T-helper 2 cell (primary cell): ENCODE results near the gene DCAKD.

Experiments used
- DNase-seq, 5 experiments: peaks; one replicate each; pipeline versions ENCODE4 v3.0.0 to v3.0.0-alpha.2; 2012 to 2022
- total RNA-seq, 2 donors: gene quantifications; one replicate each; lab custom pipeline; 2026; lab: John Stamatoyannopoulos, UW

DCAKD gene
- total RNA-seq, result 9.0 to 18.0 reads per million in 2 donors

GRCh38 chr17:45051060-45051719 lies at the start of gene DCAKD:
Gene DCAKD, minus strand, starts transcription at chr17:45051632. Its CDS starts 16,747 bp downstream, at chr17:45034885.
- peak; percentile 80 to 99 (median 86) for DNase-seq

GRCh38 chr17:45098869-45099616 lies 47.6 kb upstream of the DCAKD start:
- peak; percentile 21 to 69 (median 58) for DNase-seq

GRCh38 chr17:45098081-45098868 lies 46.8 kb upstream of the DCAKD start:
- DNase-seq, result no peak

- no peak for DNase-seq
These were observed 45.5 kb upstream of the DCAKD start for GRCh38 chr17:45096926-45097325.

- DNase-seq, result no peak
These were observed 44.7 kb upstream of the DCAKD start for GRCh38 chr17:45096141-45096540.

- no peak for DNase-seq
These were observed 42.1 kb upstream of the DCAKD start for GRCh38 chr17:45093444-45094110.

- no peak for DNase-seq
These were observed 41.5 kb upstream of the DCAKD start for GRCh38 chr17:45092911-45093430.

- DNase-seq, result no peak
These were observed 40.5 kb upstream of the DCAKD start for GRCh38 chr17:45091778-45092425.

GRCh38 chr17:45090711-45091110 lies 39.3 kb upstream of the DCAKD start:
- no peak for DNase-seq

GRCh38 chr17:45088741-45089140 lies 37.3 kb upstream of the DCAKD start:
- DNase-seq, result no peak

- no peak for DNase-seq
These were observed 36.5 kb upstream of the DCAKD start for GRCh38 chr17:45087978-45088377.

GRCh38 chr17:45087504-45087975 lies 36.1 kb upstream of the DCAKD start:
- DNase-seq, result no peak

- DNase-seq, result no peak
These were observed 35.6 kb upstream of the DCAKD start for GRCh38 chr17:45086865-45087503.

GRCh38 chr17:45086391-45086790 lies 35.0 kb upstream of the DCAKD start:
- DNase-seq, result no peak

- no peak for DNase-seq
These were observed 29.7 kb upstream of the DCAKD start for GRCh38 chr17:45081047-45081703.

GRCh38 chr17:45077643-45078042 lies 26.2 kb upstream of the DCAKD start:
- peak in 1 of 5 experiments; percentile 42 for DNase-seq

GRCh38 chr17:45073414-45074070 lies 22.1 kb upstream of the DCAKD start:
- no peak for DNase-seq

- no peak for DNase-seq
These were observed 19.4 kb upstream of the DCAKD start for GRCh38 chr17:45070809-45071208.

- DNase-seq, result no peak
These were observed 18.6 kb upstream of the DCAKD start for GRCh38 chr17:45070001-45070400.

- DNase-seq, result no peak
These were observed 16.2 kb upstream of the DCAKD start for GRCh38 chr17:45067637-45068036.
